ENCODE data around the gene SH3RF3. TPM values are rescaled to one million over a fixed set of nuclear protein-coding genes. Genes with fewer than 3 reads are reported as not detected.

SH3RF3 gene
- total and polyA plus RNA-seq, 2 donors (not counting 1 experiment from before 2014, with no cell fraction given): 8.3 to 10.1 TPM

DNA sequence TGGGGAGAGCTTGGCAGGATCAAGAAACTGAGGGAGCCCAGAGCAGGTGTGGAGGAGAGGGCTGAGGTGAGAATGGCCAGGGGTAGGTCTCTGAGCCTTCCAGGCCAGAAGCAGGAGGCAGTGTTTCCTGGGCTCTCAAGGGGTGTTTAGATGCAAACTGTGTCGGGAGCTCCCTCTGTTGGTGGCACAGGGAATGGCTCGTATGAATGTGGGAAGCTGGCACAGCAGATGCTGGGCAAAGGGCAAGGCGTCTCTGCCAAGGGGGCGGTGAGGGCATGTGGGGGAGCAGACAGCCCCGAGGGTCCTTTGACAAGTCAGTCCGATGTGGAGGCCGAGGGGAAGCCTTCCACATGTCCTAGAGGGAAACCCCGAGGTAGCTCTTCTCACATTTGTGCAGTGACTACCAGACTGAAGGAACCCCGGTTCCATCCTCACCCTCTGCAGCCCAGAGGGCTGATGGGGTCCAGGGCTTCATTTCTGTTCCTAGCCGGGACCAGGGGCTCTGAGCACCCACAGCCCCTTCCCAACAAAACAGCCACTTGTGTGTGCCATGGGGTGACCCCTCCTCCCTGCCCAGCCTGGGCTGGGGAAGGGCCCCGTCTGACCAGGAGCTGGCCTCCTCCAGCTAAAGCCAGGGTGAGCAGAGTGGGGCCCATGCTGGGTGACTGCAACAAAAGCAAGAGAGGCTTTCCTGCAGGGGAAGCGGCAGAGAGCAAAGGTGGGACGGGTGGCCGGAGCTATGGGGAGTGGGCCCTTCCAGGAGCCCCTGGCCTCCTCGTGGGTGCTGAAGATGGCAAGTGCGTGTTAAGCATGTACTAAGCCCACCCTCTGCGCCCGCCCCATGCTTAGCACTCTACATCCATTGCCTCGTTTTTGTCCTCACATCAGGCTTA, 381.4 kb downstream of the SH3RF3 start:
- Histone ChIP-seq H4K20me1 (ENCODE audit: control insufficient read depth, extremely low read depth, insufficient read depth, low read length) (no peaks in the 10 kb centered on the region), H3K79me2 (ENCODE audit: control insufficient read depth, insufficient read depth, low read length) (no peaks in the 10 kb centered on the region), H3K4me2 (ENCODE audit: extremely low read depth, insufficient read depth, low read length) (no peak overlapping the region), H3K4me3 (replicated peaks in 1 of 4; ENCODE audit: control extremely low read depth in 1 of 4, insufficient read depth in 1 of 4, low read depth in 3 of 4, low read length in 4 of 4) (no peak overlapping the region), H3K9me3 (ENCODE audit: control insufficient read depth, insufficient read depth, low read depth, low read length) (no peaks in the 10 kb centered on the region), H3K27me3 (ENCODE audit: control insufficient read depth, insufficient read depth, low read length) (no peaks in the 10 kb centered on the region), H3K4me1 (ENCODE audit: control insufficient read depth, extremely low read depth, insufficient read depth, low read length) (peaks cover 12% of the 10 kb centered on the region), H3K27ac (ENCODE audit: insufficient read depth, low read length) (no peak overlapping the region), H3K36me3 (ENCODE audit: control insufficient read depth, insufficient read depth, low read length) (no peaks in the 10 kb centered on the region), H2AFZ (ENCODE audit: low read length) (no peak overlapping the region), H3K9ac (ENCODE audit: insufficient read depth, low read length) (no peak overlapping the region)
- TF ChIP-seq, protein P1, sequence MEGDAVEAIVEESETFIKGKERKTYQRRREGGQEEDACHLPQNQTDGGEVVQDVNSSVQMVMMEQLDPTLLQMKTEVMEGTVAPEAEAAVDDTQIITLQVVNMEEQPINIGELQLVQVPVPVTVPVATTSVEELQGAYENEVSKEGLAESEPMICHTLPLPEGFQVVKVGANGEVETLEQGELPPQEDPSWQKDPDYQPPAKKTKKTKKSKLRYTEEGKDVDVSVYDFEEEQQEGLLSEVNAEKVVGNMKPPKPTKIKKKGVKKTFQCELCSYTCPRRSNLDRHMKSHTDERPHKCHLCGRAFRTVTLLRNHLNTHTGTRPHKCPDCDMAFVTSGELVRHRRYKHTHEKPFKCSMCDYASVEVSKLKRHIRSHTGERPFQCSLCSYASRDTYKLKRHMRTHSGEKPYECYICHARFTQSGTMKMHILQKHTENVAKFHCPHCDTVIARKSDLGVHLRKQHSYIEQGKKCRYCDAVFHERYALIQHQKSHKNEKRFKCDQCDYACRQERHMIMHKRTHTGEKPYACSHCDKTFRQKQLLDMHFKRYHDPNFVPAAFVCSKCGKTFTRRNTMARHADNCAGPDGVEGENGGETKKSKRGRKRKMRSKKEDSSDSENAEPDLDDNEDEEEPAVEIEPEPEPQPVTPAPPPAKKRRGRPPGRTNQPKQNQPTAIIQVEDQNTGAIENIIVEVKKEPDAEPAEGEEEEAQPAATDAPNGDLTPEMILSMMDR (conservative IDR thresholded peaks at IDR 0.05 in 1 of 2, IDR thresholded peaks at IDR 0.05 in 1 of 2; ENCODE audit: low read depth in 1 of 2, low read length in 2 of 2): peak; percentile 95 to 98
- no peak for TF ChIP-seq EZH2 (IDR thresholded peaks at IDR 0.05; ENCODE audit: low read length, missing control alignments)
- peak; percentile 49 to 81 for DNase-seq (ENCODE audit: low read depth in 2 of 2)

DNA sequence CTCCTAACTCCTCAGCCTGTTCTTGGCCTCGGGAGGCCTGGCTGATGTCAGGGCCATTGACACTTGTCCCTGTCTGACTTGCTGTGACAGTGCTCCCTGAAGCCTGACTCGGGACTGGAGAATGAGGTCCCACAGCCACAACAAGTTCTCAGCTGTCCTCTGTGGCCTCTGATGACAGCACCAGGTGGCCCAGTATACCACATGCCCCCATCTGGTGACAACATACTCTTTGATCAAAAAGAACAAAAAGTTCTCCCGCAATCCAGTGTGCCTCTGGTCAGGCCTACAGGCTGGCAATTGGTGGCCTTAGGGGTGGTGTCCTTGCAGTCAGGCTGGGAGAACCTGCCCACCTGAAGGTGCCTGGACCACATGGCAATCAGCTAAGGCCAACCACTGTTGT, 382.2 kb downstream of the SH3RF3 start:
- H3K4me3 ChIP-seq (replicated peaks in 1 of 4; ENCODE audit: control extremely low read depth in 1 of 4, insufficient read depth in 1 of 4, low read depth in 3 of 4, low read length in 4 of 4): no peak overlapping the region
- no peak overlapping the region for H2AFZ ChIP-seq (ENCODE audit: low read length)
- H3K36me3 ChIP-seq (ENCODE audit: control insufficient read depth, insufficient read depth, low read length): no peaks in the 10 kb centered on the region
- H3K9me3 ChIP-seq (ENCODE audit: control insufficient read depth, insufficient read depth, low read depth, low read length): no peaks in the 10 kb centered on the region
- H3K4me1 ChIP-seq (ENCODE audit: control insufficient read depth, extremely low read depth, insufficient read depth, low read length): peaks cover 12% of the 10 kb centered on the region
- H3K27me3 ChIP-seq (ENCODE audit: control insufficient read depth, insufficient read depth, low read length): no peaks in the 10 kb centered on the region
- no peak overlapping the region for H3K9ac ChIP-seq (ENCODE audit: insufficient read depth, low read length)
- H3K4me2 ChIP-seq (ENCODE audit: extremely low read depth, insufficient read depth, low read length): no peak overlapping the region
- DNase-seq (ENCODE audit: low read depth in 2 of 2): no peak
- H3K79me2 ChIP-seq (ENCODE audit: control insufficient read depth, insufficient read depth, low read length): no peaks in the 10 kb centered on the region
- H3K27ac ChIP-seq (ENCODE audit: insufficient read depth, low read length): no peak overlapping the region
- TF ChIP-seq EZH2 (IDR thresholded peaks at IDR 0.05; ENCODE audit: low read length, missing control alignments): no peak
- TF ChIP-seq, protein P1 (conservative IDR thresholded peaks at IDR 0.05 in 1 of 2, IDR thresholded peaks at IDR 0.05 in 1 of 2; ENCODE audit: low read depth in 1 of 2, low read length in 2 of 2): no peak
- no peaks in the 10 kb centered on the region for H4K20me1 ChIP-seq (ENCODE audit: control insufficient read depth, extremely low read depth, insufficient read depth, low read length)

DNA sequence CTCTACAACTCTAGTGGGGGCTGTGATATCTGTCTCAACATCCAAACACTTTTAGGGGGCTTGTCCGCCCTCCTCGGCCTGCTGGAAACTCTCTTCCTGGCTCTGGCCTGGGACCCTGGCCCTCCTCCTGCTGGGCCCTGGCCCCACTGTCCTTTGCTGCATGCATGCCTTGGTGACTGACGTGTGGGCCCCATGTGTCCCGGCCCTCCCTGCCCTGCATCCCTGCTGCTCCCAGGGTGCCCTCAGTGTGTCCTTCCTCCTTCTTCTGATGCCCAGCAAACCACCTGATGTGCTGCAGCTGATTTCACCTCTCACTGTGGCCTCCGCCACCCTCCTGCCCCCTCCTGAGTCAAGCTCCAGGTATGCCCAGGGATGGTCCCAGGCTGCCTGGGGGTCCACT, 383.1 kb downstream of the SH3RF3 start:
- H3K9me3 ChIP-seq (ENCODE audit: control insufficient read depth, insufficient read depth, low read depth, low read length): no peaks in the 10 kb centered on the region
- H3K79me2 ChIP-seq (ENCODE audit: control insufficient read depth, insufficient read depth, low read length): no peaks in the 10 kb centered on the region
- H3K4me2 ChIP-seq (ENCODE audit: extremely low read depth, insufficient read depth, low read length): no peak overlapping the region
- H3K4me1 ChIP-seq (ENCODE audit: control insufficient read depth, extremely low read depth, insufficient read depth, low read length): peaks cover 12% of the 10 kb centered on the region
- H3K9ac ChIP-seq (ENCODE audit: insufficient read depth, low read length): no peak overlapping the region
- TF ChIP-seq EZH2 (IDR thresholded peaks at IDR 0.05; ENCODE audit: low read length, missing control alignments): no peak
- TF ChIP-seq, protein P1 (conservative IDR thresholded peaks at IDR 0.05 in 1 of 2, IDR thresholded peaks at IDR 0.05 in 1 of 2; ENCODE audit: low read depth in 1 of 2, low read length in 2 of 2): no peak
- H4K20me1 ChIP-seq (ENCODE audit: control insufficient read depth, extremely low read depth, insufficient read depth, low read length): no peaks in the 10 kb centered on the region
- H2AFZ ChIP-seq (ENCODE audit: low read length): no peak overlapping the region
- no peak overlapping the region for H3K4me3 ChIP-seq (replicated peaks in 1 of 4; ENCODE audit: control extremely low read depth in 1 of 4, insufficient read depth in 1 of 4, low read depth in 3 of 4, low read length in 4 of 4)
- H3K36me3 ChIP-seq (ENCODE audit: control insufficient read depth, insufficient read depth, low read length): no peaks in the 10 kb centered on the region
- H3K27ac ChIP-seq (ENCODE audit: insufficient read depth, low read length): no peak overlapping the region
- no peaks in the 10 kb centered on the region for H3K27me3 ChIP-seq (ENCODE audit: control insufficient read depth, insufficient read depth, low read length)
- no peak for DNase-seq (ENCODE audit: low read depth in 2 of 2)

Data from fibroblast of lung (primary cell).